ENCODE data around the gene MRPL19.

Gene MRPL19

GRCh38 chr2:75616406-75616805 is 30.2 kb upstream of the MRPL19 start:
- no peak for DNase-seq (ENCODE audit: low spot score)

- DNase-seq (ENCODE audit: low spot score) = no peak
Observed at GRCh38 chr2:75616933-75617332, 29.6 kb upstream of the MRPL19 start.

GRCh38 chr2:75619956-75620740 is 26.4 kb upstream of the MRPL19 start:
- no peak for DNase-seq (ENCODE audit: low spot score)

- DNase-seq (ENCODE audit: low spot score) = no peak
Observed at GRCh38 chr2:75621228-75621627, 25.4 kb upstream of the MRPL19 start.

- no peak for DNase-seq (ENCODE audit: low spot score)
Observed at GRCh38 chr2:75622500-75622899, 24.1 kb upstream of the MRPL19 start.

- DNase-seq (ENCODE audit: low spot score) = no peak
Observed at GRCh38 chr2:75622929-75623328, 23.7 kb upstream of the MRPL19 start.

- peak; percentile 77 for DNase-seq (ENCODE audit: low spot score)
Observed at GRCh38 chr2:75627902-75628504, 18.6 kb upstream of the MRPL19 start.

GRCh38 chr2:75632091-75632701 is 14.4 kb upstream of the MRPL19 start:
- no peak for DNase-seq (ENCODE audit: low spot score)

- no peak for DNase-seq (ENCODE audit: low spot score)
Observed at GRCh38 chr2:75632813-75633212, 13.8 kb upstream of the MRPL19 start.

GRCh38 chr2:75633620-75634019 is 13.0 kb upstream of the MRPL19 start:
- no peak for DNase-seq (ENCODE audit: low spot score)

- DNase-seq (ENCODE audit: low spot score) = no peak
Observed at GRCh38 chr2:75634945-75635344, 11.6 kb upstream of the MRPL19 start.

GRCh38 chr2:75637568-75637967 is 9.0 kb upstream of the MRPL19 start:
- DNase-seq (ENCODE audit: low spot score) = no peak

- DNase-seq (ENCODE audit: low spot score) = peak; percentile 63
Observed at GRCh38 chr2:75640621-75641121, 5.9 kb upstream of the MRPL19 start.

- no peak for DNase-seq (ENCODE audit: low spot score)
Observed at GRCh38 chr2:75641587-75641986, 5.0 kb upstream of the MRPL19 start.

- no peak for DNase-seq (ENCODE audit: low spot score)
Observed at GRCh38 chr2:75643980-75644379, 2.6 kb upstream of the MRPL19 start.

- DNase-seq (ENCODE audit: low spot score) = no peak
Observed at GRCh38 chr2:75645643-75646042, 940 bp upstream of the MRPL19 start.

- DNase-seq (ENCODE audit: low spot score) = no peak
Observed at GRCh38 chr2:75646090-75646582, 447 bp upstream of the MRPL19 start.

- no peak for DNase-seq (ENCODE audit: low spot score)
Observed at GRCh38 chr2:75647771-75648170, 1.2 kb downstream of the MRPL19 start.

GRCh38 chr2:75654012-75654411 is 7.4 kb downstream of the MRPL19 start:
- no peak for DNase-seq (ENCODE audit: low spot score)

- no peak for DNase-seq (ENCODE audit: low spot score)
Observed at GRCh38 chr2:75655861-75656260, 9.3 kb downstream of the MRPL19 start.

- DNase-seq (ENCODE audit: low spot score) = no peak
Observed at GRCh38 chr2:75656563-75656962, 10.0 kb downstream of the MRPL19 start.

GRCh38 chr2:75657798-75658197 is 11.2 kb downstream of the MRPL19 start:
- no peak for DNase-seq (ENCODE audit: low spot score)

GRCh38 chr2:75666911-75667310 is 20.3 kb downstream of the MRPL19 start:
- DNase-seq (ENCODE audit: low spot score) = no peak
